ENCODE data around the gene APOBEC3B.
A peak's percentile ranks its signal among the peaks of the same experiment; 100 is the strongest.
"Not testable (repeated sequence)": the region's sequence is repeated elsewhere in the genome, so short reads cannot be mapped to it uniquely, and the experiment has no call there.

Gene APOBEC3B

GRCh38 chr22:39008271-39008850 lies 26.2 kb downstream of the APOBEC3B start:
- not testable (repeated sequence) for DNase-seq

- DNase-seq: no peak
Observed at GRCh38 chr22:39010946-39011345, 28.8 kb downstream of the APOBEC3B start.

DNA sequence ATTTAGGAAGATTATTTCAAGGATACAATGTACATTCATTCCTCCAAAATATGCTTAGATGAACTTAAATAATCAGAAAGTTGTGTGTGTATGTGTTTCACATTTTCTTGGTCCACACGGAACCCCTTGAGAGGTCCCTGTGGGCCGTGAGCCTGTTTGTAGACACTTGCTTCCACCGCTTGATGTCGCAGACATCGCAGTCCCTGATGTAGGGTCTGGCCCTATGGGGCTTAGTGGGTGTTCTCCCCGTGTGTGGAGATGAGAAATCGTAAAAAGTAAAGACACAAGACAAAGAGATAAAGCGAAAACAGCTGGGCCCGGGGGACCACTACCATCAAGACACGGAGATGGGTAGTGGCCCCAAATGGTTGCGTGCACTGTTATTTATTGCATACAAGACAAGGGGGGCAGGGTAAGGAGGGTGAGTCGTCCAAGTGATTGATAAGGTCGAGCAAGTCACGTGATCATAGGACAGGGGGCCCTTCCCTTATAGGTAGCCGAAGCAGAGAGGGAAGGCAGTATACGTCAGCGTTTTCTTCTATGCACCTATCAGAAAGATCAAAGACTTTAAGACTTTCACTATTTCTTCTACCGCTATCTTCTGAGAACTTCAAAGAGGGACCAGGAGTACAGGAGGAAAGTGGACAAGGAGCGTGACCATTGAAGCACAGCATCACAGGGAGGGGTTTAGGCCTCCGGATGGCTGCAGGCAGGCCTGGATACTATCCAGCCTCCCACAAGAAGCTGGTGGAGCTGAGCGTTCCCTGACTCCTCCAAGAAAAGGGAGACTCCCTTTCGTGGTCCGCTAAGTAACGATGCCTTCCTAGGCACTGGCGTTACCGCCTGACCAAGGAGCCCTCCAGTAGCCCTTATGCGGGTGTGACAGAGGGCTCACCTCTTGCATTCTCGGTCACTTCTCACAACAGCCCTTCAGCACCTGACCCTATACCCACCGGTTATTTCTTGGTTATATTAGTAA lies 30.7 kb downstream of the APOBEC3B start:
- no peak for DNase-seq

DNA sequence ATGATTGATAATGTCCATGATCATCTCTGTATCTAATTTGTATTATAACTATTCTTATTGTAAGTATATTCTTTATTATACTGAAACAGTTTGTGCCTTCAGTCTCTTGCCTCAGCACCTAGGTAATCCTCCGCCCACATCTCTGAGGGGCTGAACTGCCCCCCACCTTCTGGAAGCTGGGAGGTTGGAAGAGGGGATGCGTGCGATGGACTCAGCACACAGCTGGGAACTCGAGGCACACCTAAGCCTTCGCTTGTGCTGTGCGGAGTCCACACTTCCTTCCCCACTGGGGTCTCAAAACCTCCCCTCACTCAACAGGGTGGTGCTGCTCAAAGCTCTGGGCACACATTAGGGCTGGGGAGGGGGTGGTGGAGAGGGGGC lies 31.4 kb downstream of the APOBEC3B start:
- not testable (repeated sequence) for DNase-seq

DNA sequence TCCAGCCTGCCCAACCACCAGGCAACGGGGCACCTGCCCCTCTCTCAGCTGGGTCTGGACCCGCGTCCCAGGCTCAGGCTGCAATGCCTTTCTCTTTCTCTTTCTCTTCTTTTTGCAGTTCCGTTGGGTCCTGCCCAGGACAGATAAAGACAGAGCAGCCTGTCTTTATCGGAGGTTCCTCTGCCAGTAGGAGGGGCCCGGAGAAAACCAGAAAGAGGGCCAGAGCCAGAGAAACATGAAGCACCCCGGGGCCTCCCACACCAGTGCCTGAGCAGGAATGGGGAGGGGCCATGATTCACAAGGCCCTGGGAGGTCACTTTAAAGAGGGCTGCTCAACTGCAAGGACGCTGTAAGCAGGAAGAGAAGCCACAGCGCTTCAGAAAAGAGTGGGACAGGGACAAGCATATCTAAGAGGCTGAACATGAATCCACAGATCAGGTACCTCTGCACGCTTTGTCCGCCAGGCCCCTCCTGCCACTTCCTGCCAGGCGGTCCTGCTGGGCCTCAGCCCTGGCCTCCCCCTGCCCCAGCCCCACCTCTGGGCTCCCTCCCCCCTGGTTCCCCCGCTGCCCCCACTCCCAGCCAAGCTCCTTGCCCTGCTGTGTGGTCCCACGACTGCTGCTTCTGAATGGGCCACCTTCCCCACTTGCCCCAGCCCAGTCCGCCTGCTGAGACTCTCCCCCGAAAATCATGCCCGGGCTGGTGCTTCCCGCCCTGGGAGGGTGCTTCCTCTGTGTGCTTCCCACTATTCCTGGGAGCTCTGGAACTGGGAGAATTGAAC lies 32.0 kb downstream of the APOBEC3B start, which contains the start of gene APOBEC3C:
TSS of gene APOBEC3C (plus strand) at position 316 of the 781 bp plus-strand sequence. CDS start at position 422, 106 bp downstream.
- peak; percentile 83 to 84 for DNase-seq

DNA sequence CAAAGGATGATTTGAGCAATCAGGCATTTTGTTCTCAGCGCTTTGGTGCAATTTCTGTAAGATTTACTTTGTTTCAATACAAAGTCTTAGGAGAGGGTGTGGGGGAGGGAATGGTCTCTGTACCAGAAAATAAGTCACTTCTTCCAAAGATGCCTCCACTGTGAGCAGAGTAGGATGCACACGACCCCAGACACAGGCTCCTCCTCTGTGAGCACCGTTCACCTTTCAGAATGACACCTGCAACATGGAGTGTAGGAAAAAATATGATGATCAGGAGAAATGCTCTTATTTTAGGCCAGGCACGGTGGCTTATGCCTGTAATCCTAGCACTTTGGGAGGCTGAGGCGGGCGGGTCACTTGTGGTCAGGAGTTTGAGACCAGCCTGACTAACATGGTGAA lies 32.6 kb downstream of the APOBEC3B start:
- DNase-seq: not testable (repeated sequence)

- no peak for DNase-seq
Observed at GRCh38 chr22:39016592-39016991, 34.4 kb downstream of the APOBEC3B start.

DNA sequence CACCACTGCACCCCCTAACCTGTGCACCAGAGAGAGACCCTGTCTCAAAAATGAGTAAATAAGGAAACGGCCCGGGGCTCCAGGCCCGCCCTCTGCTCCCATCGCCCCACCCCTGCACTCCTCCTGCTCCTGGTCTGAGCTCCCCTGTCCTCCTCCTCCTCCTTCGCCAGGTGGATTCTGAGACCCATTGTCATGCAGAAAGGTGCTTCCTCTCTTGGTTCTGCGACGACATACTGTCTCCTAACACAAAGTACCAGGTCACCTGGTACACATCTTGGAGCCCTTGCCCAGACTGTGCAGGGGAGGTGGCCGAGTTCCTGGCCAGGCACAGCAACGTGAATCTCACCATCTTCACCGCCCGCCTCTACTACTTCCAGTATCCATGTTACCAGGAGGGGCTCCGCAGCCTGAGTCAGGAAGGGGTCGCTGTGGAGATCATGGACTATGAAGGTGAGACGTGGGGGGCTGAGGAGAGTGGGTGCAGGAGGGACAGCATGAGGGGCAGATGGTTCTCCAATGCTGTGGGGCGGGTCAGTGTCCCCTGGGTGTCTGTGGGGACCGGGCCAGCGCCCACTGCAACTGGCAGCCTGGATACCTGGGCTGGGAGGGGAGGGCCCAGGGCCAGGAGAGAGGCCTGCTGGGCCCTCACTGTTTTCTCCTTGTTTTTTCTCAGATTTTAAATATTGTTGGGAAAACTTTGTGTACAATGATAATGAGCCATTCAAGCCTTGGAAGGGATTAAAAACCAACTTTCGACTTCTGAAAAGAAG lies 35.6 kb downstream of the APOBEC3B start:
- no peak for DNase-seq

- not testable (repeated sequence) for DNase-seq
Observed at GRCh38 chr22:39020021-39020651, 38.0 kb downstream of the APOBEC3B start.

GRCh38 chr22:39021552-39022250 lies 39.6 kb downstream of the APOBEC3B start:
- DNase-seq: no peak

- DNase-seq: peak in 1 of 2 donors; percentile 52
Observed at GRCh38 chr22:39024519-39025308, 42.6 kb downstream of the APOBEC3B start.

GRCh38 chr22:39026509-39027150 lies 44.5 kb downstream of the APOBEC3B start:
- no peak for DNase-seq

DNA sequence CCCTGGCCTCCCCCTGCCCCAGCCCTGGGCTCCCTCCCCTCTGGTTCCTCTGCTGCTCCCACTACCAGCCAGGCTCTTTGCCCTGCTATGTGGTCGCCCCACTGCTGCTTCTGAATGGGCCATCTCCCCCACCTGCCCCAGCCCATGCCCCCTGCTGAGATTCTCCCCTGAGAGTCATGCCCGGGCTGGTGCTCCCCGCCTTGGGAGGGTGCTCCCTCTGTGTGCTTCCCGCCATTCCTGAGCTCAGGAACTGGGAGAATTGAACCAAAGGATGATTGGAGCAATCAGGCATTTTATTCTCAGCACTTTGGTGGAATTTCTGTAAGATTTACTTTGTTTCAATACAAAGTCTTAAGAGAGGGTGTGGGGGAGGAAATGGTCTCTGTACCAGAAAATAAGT lies 45.6 kb downstream of the APOBEC3B start:
- no peak for DNase-seq

DNA sequence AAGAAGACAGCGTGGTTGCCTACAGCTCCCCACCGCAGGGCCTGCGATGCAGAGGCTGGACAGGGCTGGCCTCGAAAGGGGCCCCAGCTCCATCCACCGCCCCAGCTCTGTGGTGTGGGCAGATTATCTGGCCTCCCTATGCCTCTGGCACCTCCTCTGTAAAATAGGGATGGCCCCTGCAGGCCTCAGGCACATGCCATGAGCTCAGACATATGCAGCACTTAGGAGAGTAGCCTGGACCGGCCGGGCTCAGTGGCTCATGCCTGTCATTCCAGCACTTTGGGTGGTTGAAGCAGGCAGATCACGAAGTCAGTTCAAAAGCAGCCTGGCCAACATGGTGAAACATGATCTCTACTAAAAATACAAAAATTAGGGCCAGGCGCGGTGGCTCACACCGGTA lies 46.1 kb downstream of the APOBEC3B start:
- no peak for DNase-seq

- DNase-seq: no peak
Observed at GRCh38 chr22:39029227-39029626, 47.1 kb downstream of the APOBEC3B start.

DNA sequence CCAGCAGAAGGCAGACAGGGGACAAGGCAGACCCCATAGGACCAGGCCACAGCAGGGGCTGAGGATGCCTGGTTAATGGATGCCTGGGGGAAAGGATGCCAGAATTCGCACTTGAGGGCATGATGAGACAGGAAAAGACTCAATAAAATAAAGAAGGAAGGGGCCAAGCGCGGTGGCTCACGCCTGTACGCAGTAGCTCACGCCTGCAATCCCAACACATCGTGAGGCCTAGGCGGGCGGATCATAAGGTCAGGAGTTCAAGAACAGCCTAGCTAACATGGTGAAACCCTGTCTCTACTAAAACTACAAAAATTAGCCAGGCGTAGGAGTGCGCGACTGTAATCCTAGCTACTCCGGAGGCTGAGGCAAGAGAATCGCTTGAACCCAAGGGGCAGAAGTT lies 48.6 kb downstream of the APOBEC3B start:
- no peak for DNase-seq

- DNase-seq: not testable (repeated sequence)
Observed at GRCh38 chr22:39031434-39032295, 49.5 kb downstream of the APOBEC3B start.

GRCh38 chr22:39037071-39037470 lies 54.9 kb downstream of the APOBEC3B start:
- DNase-seq: not testable (repeated sequence)

Data from CD4-positive, alpha-beta T cell treated with Interleukin-1 beta for 1 hour (primary cell).